Central memory CD4-positive, alpha-beta T cell (primary cell): ENCODE measurements around the gene ROPN1L.
A peak's percentile ranks its signal among the peaks of the same experiment; 100 is the strongest.
"Not testable (repeated sequence)": the region's sequence is repeated elsewhere in the genome, so short reads cannot be mapped to it uniquely, and the experiment has no call there.

Source experiments
- DNase-seq: peaks from one replicate; pipeline ENCODE4 v3.0.0; 2022
- total RNA-seq, 3 experiments: gene quantifications; one replicate each; lab custom pipeline; 2026; lab: John Stamatoyannopoulos, UW

The ROPN1L gene
- total RNA-seq = 0.04 to 0.58 (median 0.16) reads per million in 3 experiments

DNA sequence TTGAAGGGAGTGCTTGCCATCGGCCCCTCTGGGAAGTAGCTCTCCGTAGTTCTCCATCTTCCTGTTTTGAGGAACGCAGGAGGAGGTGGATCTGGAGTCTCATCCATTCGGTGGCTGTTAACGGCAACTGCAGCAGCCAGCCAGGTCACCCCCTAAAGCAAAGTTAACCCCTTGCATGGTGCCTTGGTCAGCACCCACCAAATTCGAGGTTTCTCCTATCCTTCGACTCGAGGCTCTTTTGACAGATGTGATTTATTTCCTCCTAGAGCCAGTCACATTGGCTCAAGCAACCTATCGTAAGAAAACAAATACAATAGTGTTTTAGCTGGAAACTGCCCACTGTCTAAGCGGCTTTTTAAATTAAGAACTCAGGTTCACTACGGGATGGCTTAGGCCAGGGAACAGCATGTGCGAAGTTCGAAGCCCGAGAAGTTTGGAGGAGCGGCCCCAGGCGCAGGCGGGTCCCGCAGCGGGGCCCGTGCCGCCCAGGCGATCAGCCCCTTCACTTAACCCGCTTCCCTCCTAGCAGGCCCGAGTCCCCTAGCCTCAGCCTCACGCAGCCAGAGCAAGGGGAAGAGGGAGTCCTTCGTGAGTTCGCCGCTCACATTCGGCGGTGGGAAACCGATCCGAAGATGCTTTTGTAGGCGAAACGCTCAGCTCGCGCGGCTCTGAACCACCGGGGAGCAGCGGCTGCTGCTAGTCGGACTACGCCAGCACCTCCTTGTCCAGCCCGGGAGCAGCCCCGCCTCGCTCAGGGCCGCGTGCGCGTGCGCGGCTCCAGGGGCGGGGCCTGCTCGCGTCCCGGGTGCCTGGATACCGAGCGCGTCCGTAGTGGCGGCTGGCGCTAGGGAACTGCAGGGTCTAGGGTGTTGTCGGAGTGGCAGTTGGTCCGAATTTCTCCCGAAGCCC, at the start of gene ROPN1L:
Gene ROPN1L, plus strand, starts transcription at position 797 of the 909 bp plus-strand sequence. CDS start 289 bp downstream, outside the sequence.
- peak; percentile 76 for DNase-seq

DNA sequence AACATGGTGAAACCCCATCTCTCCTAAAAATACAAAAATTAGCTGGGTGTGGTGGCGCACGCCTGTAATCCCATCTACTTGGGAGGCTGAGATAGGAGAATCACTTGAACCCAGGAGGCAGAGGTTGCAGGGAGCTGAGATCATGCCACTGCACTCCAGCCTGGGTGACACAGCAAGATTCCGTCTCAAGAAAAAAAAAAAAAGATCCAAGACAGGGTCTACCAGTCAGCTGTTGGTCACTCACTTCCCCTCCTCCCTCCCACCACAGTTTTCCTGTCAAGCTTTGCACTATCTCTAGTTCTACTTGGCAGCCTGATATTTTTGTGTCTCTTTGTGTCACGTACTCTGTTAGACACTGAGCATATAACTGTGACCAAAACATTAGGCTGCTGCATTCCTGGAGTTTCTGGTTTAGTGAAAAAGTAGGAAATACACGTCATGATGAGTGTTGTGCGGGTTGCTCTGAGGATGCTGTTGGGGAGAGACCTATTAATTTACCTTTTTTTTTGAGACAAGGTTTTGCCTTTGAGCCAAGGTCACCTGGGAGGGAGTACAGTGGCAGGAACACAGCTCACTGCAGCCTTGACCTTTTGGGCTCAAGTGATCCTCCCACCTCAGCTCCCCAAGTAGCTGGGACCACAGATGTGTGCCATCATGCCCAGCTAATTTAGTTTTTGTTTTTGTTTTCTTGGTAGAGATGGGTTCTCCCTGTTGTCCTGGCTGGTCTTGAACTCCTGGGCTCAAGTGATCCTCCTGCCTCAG, 48.9 kb upstream of the ROPN1L start:
- DNase-seq = not testable (repeated sequence)

DNA sequence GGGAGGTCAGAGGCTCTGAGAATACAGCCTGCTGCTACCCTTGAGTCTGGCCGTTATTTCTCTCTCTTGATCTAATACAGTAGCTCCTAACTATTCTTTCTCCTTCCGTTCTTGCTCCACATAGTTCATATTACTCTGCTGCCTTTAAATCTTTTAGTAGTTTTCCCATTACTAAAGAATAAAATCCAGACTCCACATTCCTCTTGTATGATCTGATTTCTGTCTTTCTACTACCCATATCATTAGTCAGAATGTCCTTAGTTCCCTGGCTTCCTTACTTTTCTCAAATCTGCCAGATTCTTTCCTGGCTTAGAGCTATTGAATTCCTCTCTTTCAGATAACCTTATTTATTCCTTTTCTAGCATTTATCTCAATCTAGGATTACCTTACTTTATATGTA, 48.2 kb upstream of the ROPN1L start:
- no peak for DNase-seq

GRCh38 chr5:10396552-10396951, 45.1 kb upstream of the ROPN1L start:
- no peak for DNase-seq

DNA sequence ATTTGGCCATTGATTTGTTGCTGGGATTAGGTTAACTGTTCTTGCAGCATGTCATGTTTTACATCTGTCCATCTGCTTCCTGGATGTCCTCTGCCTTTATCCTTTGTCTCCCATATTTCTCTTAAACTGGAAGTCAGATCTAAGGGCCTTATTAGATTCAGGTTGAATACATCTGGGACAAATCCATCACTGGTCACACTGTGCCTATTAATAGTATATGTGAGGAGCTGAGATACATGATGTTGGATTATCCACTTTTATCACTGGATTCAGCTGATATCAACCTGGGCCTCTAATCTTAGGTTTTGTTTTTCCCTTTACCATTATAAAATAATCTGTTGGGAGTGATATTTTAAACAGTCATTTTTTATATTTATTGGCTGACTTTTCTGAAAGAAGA, 41.8 kb upstream of the ROPN1L start:
- no peak for DNase-seq

- no peak for DNase-seq
Observed at GRCh38 chr5:10400411-10400810, 41.3 kb upstream of the ROPN1L start.

GRCh38 chr5:10400831-10401230, 40.8 kb upstream of the ROPN1L start:
- no peak for DNase-seq

DNA sequence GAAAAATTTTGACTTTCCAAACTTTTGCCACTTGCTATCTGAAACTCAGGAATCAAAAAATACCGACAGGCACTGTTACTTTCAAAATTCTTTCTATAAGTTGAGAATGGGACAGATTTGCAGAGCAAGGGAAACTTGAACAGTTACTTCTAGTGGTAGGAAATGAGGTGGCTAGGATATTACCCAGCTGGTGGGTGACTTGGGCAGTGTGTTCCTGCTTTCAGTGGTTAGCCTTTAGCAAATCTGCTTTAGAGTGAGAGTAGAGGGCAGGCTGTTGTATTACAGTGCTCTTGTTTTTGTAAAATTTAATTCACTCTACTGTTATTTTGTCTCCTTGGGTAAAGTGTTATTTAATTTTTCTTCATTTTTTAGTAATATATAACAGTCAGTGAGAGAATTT, 40.2 kb upstream of the ROPN1L start:
- no peak for DNase-seq

GRCh38 chr5:10403829-10404228, 37.9 kb upstream of the ROPN1L start:
- no peak for DNase-seq

DNA sequence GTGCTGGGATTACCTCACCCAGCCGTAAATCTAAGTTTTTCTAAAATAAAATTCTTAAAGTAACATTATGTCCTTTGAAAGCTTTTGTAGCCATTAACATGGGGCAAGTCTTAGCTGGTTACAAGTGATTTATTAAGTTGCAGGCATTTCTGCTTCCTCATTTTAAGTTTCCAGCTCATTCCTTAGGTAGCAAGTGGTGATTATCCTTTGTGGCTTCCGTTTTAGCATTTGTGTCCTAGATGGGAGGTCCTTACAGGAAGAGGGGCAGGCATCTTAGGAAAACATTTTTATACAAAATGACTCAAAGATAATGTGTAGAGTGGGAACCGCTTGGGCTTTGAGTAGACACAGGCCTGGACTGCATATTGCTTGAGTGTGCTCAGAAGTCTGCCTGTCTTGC, 35.0 kb upstream of the ROPN1L start:
- no peak for DNase-seq

DNA sequence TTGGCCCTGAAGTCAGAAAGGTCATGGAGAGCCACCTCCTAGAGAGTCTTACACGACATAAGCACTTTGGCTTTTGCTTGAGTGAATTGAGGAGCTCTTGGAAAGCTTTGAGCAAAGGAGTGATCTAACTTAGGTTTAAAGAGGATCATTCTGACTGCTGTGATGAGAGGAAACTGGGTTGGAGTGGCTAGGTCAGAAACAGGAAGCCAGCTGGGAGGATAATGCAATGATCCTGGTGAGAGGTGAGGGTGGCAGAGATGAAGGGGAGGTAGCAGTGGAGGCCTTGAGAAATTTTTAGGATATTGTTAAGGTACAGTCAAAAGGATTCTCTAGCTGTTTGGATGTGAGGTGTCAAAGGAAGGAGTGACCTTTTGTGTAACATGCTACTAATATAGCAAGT, 32.2 kb upstream of the ROPN1L start:
- DNase-seq = no peak

GRCh38 chr5:10410662-10411061, 31.0 kb upstream of the ROPN1L start:
- DNase-seq = no peak

DNA sequence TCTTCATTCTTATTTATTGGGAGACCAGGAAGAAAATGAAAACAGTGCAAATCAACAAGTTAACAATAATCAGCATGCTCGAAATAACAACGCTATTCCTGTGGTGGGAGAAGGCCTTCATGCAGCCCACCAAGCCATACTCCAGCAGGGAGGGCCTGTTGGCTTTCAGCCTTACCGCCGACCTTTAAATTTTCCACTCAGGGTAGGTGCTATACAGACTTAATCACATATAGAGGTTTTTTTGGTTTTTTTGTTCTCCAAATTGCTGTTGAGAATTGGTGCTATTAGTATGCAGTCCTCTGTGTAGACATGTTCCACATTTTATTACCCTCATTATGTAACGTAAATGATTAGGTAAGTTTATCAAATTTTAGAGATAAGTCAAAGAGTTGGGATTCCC, 30.3 kb upstream of the ROPN1L start:
- DNase-seq = no peak

GRCh38 chr5:10416868-10417267, 24.8 kb upstream of the ROPN1L start:
- DNase-seq = no peak

DNA sequence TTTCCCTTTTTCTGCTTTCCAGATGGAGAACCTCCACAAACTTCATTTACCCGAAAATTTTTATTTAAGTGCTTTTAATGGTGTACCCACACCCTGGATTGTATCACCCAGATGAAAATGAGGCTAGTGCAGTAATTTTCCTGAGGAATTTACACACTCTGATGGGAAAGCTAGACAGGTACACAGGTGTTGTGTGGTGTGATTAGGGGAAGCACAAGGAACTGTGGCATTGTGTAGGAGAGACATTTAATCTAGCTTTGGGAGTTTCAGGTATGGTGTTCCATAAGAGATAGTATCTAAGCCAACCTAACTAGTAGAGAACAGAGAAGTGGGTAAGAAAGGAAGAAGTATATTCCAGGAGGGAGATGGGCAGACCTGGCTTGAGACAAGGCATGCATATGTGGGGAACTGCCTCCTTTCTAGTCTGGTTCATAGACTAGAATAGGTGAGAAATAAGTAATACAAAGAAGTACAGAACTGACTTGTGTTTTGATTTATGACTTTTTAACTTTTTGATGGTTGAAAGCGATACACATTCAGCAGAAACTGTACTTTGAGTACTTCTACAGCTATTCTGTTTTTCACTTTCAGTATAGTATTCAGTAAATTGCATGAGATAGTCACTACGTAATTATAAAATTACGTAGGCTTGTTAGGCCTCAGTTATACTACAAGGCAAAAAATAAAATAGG, 22.9 kb upstream of the ROPN1L start:
- no peak for DNase-seq

DNA sequence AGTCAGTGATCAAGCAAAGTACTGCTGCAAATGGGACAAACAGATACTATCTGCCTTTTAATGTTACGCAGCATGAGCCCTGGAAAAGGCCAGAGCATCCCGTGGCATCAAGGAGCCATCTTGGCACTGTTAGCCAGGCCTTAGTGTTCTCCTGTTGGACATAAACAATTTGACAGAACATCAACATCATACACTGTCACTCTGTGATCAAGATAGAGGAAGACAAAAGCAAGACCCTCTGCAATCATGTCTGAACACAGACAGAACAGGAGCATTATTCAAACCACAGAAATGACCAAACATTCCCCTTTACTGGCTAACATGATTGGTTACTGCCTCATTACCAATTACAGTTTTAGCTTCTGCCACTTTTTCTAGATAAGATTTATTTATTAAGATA, 21.2 kb upstream of the ROPN1L start:
- DNase-seq = no peak

DNA sequence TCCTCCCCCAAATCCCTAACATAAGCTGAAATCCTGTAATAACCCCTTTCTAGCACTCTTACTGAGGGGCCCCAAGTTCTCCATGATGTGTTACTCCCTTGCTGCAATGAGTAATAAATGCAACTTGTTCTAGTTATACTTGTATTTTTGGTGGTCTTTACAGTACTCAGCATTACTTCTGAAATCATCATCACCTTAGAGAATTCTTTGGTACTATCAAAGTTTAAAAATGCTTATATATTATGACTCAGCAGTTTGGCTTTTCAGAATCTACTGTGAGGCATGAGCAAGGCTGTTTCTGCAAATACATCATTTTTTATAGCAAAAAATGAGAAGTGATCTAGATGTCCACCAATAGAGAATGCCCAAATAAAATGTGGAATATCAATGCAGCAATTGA, 20.7 kb upstream of the ROPN1L start:
- no peak for DNase-seq

DNA sequence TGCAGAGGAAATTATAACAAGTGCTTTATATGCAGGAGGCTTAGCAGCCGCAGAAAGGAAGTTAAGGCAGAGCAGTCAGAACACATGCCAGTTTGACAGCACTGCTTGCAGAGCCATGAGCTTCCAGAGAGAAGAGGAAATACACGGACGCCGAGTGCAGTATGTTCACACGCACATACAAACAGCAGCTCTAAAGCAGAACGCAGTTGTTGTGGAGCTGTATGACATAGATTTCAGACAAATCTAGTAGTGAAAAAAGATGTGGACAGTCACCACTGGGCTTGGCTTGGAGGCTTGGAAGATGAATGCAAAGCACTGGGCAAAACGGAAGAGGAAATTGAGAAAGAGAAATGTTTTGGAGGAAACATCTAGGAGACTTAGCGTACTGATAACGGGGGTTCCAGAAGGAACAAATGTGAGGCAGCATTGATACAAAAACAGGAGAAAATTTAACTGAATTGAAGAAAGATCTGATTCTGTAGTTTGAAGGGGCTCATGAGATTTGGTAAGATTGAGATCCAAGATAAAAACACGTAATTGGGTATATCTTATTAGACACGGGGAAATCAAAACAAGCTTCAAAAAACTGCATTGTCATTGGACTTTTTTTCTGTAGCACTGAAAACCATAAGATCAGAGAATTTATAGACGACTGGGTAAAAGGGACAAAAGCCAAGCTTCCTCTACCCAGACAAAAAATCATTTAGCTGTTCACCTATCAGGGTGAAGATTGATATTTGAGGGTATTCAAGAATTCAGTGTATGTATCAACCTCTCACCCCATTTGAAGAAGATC, 19.6 kb upstream of the ROPN1L start:
- no peak for DNase-seq

GRCh38 chr5:10423022-10423421, 18.7 kb upstream of the ROPN1L start:
- no peak for DNase-seq

- no peak for DNase-seq
Observed at GRCh38 chr5:10424124-10424731, 17.5 kb upstream of the ROPN1L start.

DNA sequence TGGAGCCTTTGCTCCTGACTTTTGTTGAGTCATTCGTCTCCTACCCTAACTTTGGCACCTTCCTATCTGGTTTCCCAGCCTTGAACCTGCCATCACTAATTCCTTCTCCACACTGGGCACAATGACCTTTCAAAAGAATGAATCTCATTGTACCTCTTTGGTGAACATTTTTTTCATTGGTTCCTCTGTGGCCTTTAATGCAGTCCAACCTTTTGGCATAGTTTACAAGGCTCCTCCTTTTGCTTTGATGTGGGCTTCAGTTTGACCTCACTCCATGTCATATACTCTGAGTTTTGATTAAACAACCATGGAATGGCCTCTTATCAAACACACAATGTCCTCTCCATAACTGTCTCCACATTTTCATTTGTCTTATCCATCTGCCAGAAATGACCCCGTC, 14.5 kb upstream of the ROPN1L start:
- no peak for DNase-seq

DNA sequence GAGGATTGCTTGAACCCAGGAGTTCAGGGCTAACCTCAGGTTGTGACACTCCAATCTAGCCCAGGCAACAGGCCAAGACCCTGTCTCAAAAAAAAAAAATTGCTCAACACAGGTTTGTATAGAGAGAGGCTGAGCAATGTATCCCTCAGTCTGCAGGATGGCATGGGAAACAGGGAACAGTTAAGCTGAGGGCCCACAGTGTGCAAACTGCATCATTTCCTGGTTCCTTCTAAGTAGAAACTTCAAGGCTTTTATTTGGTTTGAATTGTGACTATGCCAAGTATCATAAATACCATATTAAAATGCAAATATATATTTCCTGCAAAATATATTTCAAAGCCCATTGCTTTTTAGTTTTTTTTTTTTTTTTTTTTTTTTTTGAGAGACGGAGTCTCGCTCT, 13.7 kb upstream of the ROPN1L start:
- DNase-seq = no peak
